ENCODE results near the gene MCF2L2.

DNA sequence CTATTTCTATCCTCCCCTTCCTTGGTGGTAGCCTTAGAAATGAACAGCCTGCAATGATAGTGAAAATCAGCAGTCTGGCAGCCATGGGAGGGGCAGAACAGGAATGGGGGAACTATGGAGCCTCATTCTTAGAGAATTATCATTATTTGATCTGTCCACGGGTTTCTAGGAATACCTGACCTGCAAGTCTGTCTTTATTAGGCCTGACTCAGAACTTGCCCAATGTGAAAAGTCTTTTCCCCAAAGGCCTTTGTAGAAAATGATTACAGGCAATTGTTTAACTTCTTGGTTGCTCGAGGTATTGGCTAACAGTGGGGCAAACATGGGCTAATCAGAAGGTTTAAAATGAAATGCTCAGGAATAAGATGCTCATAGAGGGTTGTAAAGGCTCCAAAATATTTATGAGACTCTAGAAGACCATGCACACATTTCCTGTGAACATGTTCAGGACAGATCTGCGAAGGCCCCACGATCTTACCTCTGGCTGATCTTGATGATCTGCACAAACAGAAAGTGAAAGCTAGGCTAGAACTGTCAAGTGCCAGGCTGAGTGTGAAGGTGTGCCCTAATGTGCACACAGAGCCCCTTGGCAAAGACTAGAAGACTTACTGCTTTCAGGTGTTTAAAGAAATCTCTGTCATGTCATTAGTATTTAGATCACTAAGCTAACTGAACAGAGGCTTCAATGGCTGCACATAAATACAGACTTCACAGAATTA lies 226.3 kb downstream of the MCF2L2 start:
- TF ChIP-seq, protein P1, sequence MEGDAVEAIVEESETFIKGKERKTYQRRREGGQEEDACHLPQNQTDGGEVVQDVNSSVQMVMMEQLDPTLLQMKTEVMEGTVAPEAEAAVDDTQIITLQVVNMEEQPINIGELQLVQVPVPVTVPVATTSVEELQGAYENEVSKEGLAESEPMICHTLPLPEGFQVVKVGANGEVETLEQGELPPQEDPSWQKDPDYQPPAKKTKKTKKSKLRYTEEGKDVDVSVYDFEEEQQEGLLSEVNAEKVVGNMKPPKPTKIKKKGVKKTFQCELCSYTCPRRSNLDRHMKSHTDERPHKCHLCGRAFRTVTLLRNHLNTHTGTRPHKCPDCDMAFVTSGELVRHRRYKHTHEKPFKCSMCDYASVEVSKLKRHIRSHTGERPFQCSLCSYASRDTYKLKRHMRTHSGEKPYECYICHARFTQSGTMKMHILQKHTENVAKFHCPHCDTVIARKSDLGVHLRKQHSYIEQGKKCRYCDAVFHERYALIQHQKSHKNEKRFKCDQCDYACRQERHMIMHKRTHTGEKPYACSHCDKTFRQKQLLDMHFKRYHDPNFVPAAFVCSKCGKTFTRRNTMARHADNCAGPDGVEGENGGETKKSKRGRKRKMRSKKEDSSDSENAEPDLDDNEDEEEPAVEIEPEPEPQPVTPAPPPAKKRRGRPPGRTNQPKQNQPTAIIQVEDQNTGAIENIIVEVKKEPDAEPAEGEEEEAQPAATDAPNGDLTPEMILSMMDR (IDR thresholded peaks at IDR 0.05), result no peak
- no peak for TF ChIP-seq POLR2A (IDR thresholded peaks at IDR 0.05)
